Measurements from ENCODE around the gene PSTK.

GRCh38 chr10:122986335-122986734 lies 6.1 kb downstream of the PSTK start:
- TF ChIP-seq CTCF (IDR thresholded peaks at IDR 0.05): no peak
- TF ChIP-seq POLR2A (IDR thresholded peaks at IDR 0.05): no peak
